ENCODE data around the gene MYO16. TPM values are rescaled to one million over a fixed set of nuclear protein-coding genes. Genes with fewer than 3 reads are reported as not detected.

MYO16 gene
- total RNA-seq, 1 donor from 2014 or later = not detected

DNA sequence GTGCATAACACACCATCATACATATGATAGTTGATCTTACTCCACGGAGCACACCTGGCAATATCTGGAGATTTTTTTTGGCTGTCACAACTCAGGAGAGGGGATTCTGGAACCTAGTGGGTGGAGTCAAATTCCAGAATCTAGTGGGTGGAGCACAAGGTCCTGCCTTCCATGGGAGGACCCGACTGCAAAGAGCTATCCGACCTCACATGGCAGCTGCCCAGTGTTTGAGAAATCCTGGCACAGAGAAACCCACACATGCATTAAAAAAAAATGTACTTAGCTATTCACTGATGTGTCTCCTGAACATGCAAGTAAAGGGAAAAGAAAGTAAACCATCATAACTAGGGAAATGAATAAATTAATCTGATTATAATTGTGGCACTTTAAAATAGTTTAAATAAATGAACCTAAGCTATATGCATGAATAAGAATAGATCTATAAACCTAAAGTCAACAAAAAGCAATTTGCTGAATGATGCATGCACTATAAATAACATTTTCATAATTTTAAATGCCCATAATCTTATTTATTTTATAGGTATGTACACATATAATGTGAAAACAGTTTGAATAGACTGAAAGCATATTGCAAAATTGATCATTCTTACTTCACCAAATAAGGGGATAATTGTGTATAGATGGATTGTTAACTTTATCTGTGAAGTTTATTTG lies 300.3 kb downstream of the MYO16 start:
- DNase-seq (ENCODE audit: low read depth in 2 of 2) = no peak

DNA sequence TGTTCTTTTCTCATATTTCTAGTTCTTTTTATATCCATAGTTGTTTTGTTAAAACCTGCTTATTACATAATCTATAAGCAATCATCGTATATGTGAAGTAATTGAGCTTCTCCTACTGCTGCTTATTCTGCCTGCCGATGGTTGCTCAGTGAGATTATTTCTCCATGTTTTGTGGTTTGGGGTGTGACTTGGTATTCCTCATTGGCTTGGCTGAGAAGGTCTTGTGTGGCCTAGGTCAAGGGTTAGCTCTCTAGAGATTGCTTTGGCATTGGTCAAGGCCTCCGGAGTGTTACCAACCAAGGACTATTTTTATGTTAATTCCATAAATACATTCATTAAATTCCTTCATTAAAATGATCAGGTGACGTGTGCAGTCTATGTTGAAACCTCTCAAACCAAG lies 302.8 kb downstream of the MYO16 start:
- DNase-seq (ENCODE audit: low read depth in 2 of 2) = no peak

DNA sequence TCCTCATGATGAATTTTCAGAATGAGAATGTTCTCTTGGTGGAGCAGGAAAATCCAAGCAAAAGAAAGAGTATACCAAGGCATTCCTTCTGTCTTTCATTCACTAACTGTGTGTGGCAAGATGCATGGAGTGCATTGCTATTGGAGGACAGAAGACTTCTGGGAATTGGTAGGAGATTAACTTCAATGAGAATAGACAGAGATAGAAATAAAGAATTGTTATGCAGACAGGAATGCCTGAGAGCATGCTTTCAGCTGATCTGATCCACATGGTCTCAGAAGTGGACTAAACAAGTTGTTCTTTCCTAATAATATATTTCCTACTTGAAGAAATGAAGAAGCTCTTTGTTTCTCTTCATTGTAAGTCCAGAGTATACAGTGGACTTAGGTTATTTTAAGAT lies 303.6 kb downstream of the MYO16 start:
- DNase-seq (ENCODE audit: low read depth in 2 of 2) = no peak

DNA sequence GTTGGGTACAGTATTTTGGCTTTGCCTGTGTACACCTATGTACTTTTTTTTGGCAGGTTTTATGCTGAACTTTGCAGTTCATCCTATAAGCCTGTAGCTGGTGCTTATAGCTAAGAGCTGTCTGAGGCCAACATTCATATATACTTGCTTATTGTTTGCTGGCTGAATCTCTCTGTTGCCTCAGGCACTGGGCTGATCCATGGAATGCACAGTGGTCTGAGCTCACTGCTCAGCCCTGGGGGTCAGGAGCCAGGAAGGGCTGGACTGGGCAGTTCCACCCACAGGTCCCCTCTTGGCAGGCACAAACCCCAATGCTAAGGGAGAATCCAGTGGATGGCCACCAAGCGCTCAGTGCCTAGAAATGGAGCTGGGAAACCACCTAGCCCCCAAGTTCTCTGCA lies 308.7 kb downstream of the MYO16 start:
- no peak for DNase-seq (ENCODE audit: low read depth in 2 of 2)

DNA sequence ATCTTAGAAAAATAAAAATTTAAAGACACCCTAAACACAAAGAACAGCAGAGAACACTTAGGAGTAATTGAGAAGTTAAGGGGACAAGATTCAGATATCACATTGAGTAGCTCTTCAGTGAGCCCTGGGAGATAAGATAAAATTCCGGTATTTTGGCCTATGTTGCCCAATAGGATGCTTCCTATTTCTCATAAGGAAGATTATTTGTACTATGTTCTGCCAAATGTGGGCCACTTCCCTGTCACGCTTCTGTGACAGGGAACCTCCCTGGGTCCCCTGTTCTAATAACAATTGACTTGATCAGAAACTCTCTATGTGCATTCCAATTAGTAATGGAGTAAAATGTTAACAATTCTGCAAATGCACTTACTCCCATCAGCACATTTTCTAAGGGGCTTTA lies 310.7 kb downstream of the MYO16 start:
- no peak for DNase-seq (ENCODE audit: low read depth in 2 of 2)

DNA sequence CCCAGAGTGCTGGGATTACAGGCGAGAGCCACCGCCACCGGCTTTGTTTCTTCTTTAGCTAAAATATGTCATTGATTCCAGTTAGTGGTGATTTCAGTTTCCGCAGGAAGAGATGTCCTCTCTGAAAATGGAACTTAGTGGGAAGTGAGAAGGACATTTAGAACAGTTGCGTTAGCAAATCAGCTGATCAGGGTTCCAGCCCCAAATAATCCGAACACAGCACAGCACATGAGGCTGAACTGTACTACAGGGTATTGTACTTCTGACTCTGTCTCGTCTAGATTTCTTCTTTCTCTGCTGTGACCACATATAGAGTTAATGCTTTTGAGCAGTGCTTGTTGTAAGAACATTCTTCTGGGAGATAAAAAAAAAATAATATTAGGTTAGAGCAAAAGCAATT lies 314.4 kb downstream of the MYO16 start:
- DNase-seq (ENCODE audit: low read depth in 2 of 2) = no peak

DNA sequence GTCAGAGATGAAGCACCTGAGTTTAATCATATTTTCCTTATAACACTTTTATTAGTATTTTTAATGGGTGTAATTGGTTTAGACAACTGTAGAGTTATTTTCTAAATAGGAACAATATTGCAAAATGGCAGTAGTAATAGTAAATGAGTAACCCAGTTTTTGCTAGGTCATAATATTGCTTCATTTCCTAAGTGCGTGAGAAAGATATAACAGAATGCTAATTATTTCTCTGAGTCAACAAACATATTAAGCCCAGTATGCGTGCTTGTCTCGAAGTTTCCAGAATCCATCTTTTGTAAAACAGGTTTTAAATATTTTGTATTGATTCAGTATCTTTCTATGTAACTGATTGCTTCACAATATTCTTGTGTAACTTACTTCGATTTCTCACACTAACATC lies 315.3 kb downstream of the MYO16 start:
- DNase-seq (ENCODE audit: low read depth in 2 of 2) = no peak

DNA sequence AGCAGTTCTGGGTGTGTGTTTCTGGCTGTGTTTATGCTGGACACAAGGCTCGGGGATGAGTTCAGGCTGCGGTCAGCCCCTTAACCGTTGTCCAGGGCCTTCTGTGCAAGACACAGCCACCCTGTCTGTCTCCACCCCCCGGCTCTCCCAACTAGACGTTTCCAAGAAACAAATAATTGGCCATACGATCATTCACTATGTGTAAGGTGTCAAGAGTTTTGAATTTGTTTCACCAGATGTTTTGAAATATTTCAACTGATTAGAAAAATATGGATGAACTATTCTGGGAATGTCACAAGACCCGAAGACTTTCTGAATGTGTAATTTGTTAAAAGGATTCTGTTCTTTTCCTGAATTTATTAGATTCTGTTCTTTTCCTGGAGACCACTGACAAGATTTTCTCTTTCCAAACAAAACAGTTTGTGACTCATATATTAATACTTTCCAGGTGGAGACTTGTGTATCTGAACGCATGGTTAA lies 318.2 kb downstream of the MYO16 start:
- DNase-seq (ENCODE audit: low read depth in 2 of 2) = no peak

DNA sequence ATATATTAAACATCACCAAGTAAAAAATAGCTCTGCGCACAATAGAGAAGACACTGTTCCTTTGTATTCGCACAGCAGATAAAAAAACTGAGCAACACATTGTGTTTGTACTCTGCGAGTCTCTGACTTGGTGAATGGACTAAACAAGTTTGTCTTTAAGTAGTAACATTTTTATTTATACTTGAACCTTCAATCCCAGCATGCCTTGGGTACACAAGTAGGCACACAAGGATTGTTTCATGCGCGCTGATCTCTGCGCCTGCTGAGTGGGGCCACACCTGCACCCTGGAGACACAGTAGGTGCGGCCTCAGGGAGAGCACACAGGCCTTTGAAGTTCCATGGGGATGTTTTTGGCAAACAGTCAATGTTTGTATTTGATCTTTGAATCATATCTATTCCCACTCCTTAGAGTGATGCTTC lies 318.9 kb downstream of the MYO16 start:
- DNase-seq (ENCODE audit: low read depth in 2 of 2) = no peak

DNA sequence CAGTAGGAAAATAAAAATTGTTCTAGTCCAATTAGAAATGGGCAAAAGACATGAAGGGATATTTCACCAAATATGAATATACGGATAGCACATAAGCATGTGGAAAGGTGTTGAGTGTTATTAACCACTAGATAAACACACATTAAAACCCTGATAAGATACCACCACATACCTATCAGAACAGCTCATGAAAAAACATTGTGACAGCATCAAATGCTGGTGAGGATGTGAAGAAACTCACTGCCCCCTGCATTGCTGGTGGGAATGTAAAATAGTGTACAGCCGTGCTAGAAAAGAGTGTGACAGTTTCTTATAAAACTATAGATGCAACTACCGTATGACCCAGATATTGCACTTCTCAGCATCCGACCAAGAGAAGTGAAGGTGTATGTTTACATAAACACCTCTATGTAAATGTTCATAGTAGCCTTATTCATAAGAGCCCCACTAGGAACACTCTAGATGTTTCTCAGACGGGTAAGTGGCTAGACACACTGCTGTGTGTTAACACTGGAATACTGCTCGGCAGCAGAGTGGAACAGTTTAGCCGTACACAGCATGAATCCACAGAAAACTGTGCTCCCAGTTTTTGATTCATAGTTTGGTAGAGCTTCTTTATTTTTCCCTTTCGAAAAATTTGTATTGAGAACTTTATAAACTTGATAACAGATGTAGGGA lies 321.1 kb downstream of the MYO16 start:
- no peak for DNase-seq (ENCODE audit: low read depth in 2 of 2)

DNA sequence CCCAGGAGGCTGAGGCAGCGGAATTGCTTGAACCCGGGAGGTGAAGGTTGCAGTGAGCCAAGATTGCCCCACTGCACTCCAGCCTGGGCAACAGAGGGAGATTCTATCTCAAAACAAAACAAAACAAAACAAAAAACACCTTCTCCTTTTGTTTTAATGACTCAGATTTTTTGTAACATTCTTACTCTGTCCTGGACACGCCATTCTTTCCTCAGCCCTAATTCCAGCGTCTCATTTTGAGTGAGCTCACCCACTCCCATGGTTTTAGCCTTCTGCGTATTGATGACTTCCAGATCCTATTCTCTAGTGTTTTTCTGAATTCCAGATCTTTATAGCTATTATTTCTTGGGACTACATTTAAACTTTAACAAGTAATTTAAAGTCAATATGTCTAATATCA lies 326.3 kb downstream of the MYO16 start:
- no peak for DNase-seq (ENCODE audit: low read depth in 2 of 2)

DNA sequence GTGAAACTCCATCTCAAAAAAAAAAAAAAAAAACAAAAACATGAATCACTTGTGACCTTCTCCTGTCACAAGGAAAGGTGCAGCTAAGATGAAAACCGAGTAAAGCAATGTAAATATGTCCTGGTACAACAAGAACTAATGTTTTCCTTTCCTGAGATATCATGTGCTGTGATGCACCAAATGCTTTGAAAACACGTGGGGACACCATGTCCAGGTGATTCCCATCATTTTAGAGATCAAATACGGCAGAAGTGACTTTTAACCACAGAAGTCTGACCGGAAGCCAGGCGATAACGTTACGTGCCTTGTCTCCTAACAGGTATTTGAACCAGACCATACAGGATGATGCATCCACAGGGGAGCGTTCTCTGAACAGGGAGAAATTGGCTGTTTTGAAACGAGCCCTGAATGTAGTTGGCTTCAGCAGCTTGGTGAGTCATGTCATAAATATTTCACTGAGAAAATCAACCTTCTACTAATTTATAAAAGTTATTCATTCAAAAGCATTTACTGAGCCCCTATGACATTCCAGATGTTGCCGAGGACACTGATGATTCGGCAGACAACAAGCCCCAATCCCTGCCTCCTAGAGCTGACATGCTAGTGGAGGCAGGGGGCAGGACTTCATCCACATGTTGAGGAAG lies 328.1 kb downstream of the MYO16 start:
- peak; percentile 49 to 83 for DNase-seq (ENCODE audit: low read depth in 2 of 2)

DNA sequence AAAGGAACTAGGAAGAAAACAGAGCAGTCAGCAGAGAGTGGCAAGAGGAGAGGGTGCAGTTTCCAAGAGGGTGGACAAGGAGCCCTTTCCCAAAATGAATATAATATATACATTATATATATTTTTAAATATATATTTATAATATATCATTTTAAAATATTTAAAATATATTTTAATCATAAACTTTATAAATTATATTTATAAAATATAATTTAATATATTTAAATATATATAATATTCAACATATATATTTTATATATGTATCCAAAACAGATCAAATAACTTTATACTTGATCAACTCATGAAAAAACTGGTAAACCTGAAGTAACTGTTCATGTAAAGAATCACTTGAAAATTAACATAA lies 328.6 kb downstream of the MYO16 start:
- no peak for DNase-seq (ENCODE audit: low read depth in 2 of 2)

DNA sequence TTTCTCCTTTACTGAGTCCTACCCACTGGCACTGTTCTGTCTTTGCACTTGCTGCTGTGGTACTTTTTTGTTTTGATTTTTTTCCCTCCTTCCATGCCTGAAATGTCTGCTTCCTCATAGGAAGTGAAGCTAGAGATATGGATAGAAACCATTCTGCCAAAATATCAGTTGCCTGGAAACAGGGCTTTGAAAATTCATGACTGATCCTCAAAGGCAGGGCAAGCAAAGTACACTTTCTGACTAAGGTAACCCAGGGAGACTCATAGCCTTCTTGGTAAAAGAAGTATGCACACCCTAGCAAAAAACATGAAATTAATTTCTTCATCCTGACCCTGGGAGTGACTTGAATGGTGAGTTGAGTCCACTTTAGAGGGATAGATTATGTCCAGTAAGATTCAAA lies 329.8 kb downstream of the MYO16 start:
- peak; percentile 9 to 81 for DNase-seq (ENCODE audit: low read depth in 2 of 2)

DNA sequence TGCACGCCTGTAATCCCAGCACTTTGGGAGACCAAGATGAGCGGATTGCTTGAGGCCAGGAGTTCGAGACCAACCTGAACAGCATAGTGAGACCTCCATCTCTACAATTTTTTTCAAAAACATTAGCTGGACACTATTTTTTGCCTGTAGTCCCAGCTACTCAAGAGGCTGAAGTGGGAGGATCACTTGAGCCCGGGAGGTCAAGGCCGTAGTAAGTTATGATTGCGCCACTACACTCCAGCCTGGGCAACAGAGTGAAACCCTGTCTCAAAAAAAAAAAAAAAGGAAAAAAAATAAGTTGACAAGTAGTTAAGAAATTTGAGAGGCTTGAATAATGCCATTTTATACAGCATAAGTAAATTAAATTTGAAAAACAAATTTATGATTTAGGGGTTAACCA lies 330.6 kb downstream of the MYO16 start:
- DNase-seq (ENCODE audit: low read depth in 2 of 2) = no peak

DNA sequence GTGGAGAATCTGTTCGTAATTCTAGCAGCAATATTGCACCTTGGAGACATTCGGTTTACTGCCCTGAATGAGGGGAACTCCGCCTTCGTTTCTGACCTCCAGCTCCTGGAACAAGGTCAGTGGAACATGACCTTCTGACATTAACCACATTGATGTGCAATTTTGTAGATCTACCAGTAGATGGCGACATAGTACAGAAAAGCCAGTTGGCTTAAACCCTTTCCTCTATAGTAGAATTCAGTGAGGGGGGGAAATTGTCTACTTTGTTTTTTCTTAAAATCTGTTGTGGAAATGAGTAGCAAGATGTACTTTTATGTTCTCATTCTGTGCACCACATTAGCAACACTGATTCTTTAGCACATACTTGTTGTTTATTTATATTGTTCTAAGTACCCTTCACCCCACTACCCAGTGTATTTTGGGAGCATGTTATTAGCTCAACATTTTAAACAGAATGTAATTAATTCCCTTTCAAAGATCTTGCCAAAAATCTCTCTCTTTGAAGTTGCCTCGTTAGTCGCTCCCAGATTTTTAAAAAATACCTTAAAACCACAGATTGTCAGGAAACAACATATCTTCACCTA lies 332.2 kb downstream of the MYO16 start:
- peak; percentile 54 to 72 for DNase-seq (ENCODE audit: low read depth in 2 of 2)

DNA sequence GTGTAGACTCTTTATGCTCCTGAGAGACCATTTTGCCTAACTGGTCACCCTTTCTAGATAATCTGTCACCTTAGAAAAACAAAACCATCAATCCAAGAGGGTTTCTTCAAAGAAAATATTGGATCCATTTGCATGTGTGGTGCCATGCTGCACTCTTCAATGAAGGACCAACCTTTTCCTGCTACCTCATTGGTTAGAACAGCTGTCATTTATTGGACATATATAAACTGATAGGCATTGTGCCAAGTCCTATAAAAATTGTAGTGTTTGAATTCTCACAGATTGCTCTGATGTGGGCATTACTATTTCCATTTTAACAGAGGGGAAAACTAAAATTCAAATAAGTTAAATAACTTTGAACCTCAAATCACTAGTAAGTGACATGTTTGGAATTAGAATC lies 333.2 kb downstream of the MYO16 start:
- DNase-seq (ENCODE audit: low read depth in 2 of 2) = peak in 1 of 2 donors; percentile 17

DNA sequence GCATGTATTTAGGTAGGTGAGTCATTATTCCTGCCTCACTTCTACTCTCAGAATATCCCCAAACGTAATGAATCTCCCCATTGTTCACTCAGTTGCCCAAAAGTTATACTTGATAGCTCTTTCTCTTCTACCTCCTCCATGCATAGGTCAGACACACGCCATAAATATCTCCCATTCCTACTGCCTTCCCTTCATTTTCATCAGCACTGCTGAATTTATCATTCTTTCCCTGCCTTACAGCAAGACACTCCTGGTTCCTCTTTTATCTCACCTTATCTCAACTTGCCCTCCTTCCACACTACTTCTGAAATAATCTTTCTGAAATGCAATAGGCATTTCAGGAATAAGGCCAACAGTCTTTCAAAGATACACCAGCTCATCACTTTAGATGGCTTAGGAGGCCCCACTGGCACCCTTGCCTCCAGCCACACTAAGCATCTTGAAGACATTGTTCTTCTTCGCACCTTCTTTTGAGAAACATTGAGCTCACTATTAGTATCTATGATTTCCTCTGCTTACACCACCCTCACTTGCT lies 333.9 kb downstream of the MYO16 start:
- no peak for DNase-seq (ENCODE audit: low read depth in 2 of 2)

DNA sequence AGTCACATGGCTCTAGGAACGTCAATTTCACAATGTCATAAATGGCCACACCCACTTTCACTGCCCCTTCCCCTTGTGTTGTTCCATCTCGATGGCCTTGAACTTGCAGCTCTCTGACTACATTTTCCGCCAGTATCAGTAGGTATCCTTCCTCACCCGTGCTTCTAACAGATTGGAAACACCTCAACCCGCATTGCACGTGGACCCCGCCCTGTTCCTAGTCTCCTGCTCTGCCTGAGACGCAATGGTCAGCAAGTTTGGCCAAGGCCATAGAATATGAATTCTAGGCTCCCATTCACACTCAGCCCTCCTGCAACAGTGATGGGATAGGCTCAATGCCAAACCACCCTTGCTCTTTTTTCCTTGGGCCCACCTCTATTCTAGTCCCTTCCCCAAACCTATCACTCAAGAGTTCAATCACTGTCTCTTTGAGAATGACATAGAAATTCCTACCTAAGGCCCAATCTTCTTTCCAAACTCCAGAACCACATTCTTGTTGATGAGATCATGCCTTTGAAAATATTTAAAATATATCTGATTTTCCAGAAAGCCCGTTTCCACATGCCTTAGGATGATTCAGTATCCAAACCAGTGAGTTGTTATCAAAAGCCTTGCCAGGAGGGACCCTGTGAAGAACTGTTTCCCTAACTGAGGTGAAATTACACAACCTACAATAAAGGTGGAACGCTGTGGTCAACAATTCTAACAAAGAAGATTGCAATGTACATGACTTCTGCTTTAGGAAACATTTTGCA lies 334.6 kb downstream of the MYO16 start:
- DNase-seq (ENCODE audit: low read depth in 2 of 2) = no peak

DNA sequence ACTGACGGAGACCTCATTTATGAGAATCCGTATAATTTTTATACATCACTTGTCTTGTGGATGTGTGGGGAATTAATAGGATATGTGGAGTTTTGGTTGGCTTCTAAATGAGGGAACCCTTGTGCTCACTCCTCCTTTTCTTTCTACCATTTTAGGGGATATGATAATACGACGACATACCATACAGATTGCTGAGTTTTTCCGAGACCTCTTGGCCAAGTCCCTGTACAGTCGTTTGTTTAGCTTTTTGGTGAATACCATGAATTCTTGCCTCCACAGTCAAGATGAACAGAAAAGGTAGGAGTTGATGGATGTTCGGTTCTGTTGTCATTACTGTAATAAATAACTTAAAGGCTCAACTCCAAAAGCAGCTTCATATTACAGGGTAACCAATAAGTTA lies 335.2 kb downstream of the MYO16 start:
- no peak for DNase-seq (ENCODE audit: low read depth in 2 of 2)

DNA sequence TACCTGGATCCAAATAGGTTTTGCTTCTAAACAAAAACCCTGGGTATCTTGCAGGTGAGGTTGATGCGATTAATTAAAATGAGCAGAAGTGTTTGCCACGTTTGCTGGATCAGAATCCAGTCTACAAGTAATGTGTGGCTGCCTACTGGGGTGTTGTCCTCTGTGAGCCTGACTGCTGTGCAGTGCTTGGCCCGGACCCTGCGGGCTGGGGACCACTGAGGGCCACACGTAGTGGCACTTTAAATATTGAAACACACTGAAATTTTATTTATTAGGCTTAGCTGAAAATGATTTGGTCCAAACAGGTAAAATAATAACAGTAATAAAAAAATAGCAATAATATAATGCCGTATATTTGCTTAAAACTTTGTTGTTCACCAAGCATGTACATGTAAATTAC lies 338.0 kb downstream of the MYO16 start:
- no peak for DNase-seq (ENCODE audit: low read depth in 2 of 2)

DNA sequence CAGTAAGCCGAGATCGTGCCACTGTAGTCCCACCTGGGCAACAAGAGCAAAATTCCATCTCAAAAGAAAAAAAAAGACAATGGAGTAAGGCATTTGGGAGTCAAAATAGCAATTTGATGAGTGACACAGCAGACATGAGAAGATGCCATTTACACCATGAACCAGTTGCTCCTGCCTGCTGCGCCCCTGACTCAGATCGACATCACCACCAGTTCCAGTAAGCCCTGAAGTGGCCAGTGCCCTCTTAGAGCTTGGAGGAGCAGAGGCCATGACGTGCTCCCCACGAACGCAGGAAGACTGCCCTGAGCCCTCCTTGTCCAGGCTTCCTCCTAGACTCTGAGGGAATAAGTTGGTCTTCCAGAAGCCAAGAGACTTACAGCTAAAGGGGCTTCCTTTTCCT lies 339.2 kb downstream of the MYO16 start:
- DNase-seq (ENCODE audit: low read depth in 2 of 2) = no peak

All from lung microvascular endothelial cell (primary cell).